HG02642 (cell line): Measurements from ENCODE around the gene NHP2.
A peak's percentile ranks its signal among the peaks of the same experiment; 100 is the strongest.
"Not testable (repeated sequence)": the region's sequence is repeated elsewhere in the genome, so short reads cannot be mapped to it uniquely, and the experiment has no call there.

Source experiments
- ATAC-seq: cut with Tn5 transposase; IDR thresholded peaks from one replicate; pipeline ENCODE4 v1.9.1; 2021; ENCODE audit warnings: mild to moderate bottlenecking; ENCODE audit not compliant: unreplicated experiment, poor library complexity

NHP2 gene

GRCh38 chr5:178136990-178137389, 16.7 kb downstream of the NHP2 start:
- ATAC-seq, result no peak

- ATAC-seq, result no peak
Observed at GRCh38 chr5:178131446-178131996, 22.2 kb downstream of the NHP2 start.

GRCh38 chr5:178130576-178131445, 22.9 kb downstream of the NHP2 start, which contains the start of gene RMND5B:
RMND5B (plus strand) TSS chr5:178131014; CDS start chr5:178138120, 7,106 bp downstream.
- ATAC-seq, result peak; percentile 90

GRCh38 chr5:178130234-178130575, 23.5 kb downstream of the NHP2 start:
- not testable (repeated sequence) for ATAC-seq

GRCh38 chr5:178129296-178129695, 24.4 kb downstream of the NHP2 start:
- ATAC-seq, result no peak

- ATAC-seq, result not testable (repeated sequence)
Observed at GRCh38 chr5:178127300-178128009, 26.2 kb downstream of the NHP2 start.

GRCh38 chr5:178126556-178126955, 27.1 kb downstream of the NHP2 start:
- no peak for ATAC-seq

- ATAC-seq, result no peak
Observed at GRCh38 chr5:178125253-178125906, 28.3 kb downstream of the NHP2 start.

GRCh38 chr5:178123966-178124925, 29.4 kb downstream of the NHP2 start:
- no peak for ATAC-seq

GRCh38 chr5:178123094-178123965, 30.4 kb downstream of the NHP2 start:
- no peak for ATAC-seq

GRCh38 chr5:178122346-178122745, 31.3 kb downstream of the NHP2 start:
- no peak for ATAC-seq

- no peak for ATAC-seq
Observed at GRCh38 chr5:178121391-178122276, 32.1 kb downstream of the NHP2 start.

GRCh38 chr5:178120607-178121357, 32.9 kb downstream of the NHP2 start:
- ATAC-seq, result peak; percentile 75

GRCh38 chr5:178119915-178120606, 33.6 kb downstream of the NHP2 start:
- no peak for ATAC-seq

- ATAC-seq, result no peak
Observed at GRCh38 chr5:178117923-178118701, 35.6 kb downstream of the NHP2 start.
